Erythroblast (primary cell): ENCODE measurements around the gene SLC23A2.

Experiments
- GATA1 ChIP-seq: IDR thresholded peaks from 2 replicates; pipeline ENCODE4 v1.6.1; 2011; ENCODE audit warnings: low read depth, mild to moderate bottlenecking, control low read depth, low read length, moderate library complexity
- POLR2A ChIP-seq: IDR thresholded peaks from 2 replicates; pipeline ENCODE4 v1.6.1; 2011; ENCODE audit warnings: mild to moderate bottlenecking, low read length

- TF ChIP-seq POLR2A (no peak), GATA1 (no peak)
These were observed 82.1 kb downstream of the SLC23A2 start for GRCh38 chr20:4919047-4919704.
